ENCODE data around the gene C2orf42. TPM values are rescaled to one million over a fixed set of nuclear protein-coding genes. Genes with fewer than 3 reads are reported as not detected.
"Not testable (repeated sequence)": the region's sequence is repeated elsewhere in the genome, so short reads cannot be mapped to it uniquely, and the experiment has no call there.

Gene C2orf42
- total RNA-seq (2014; rRNA removed; shearing (Covaris generic)) = 10.5 and 12.5 TPM in 2 replicates

- peak; percentile 95 for DNase-seq (ENCODE audit: low read depth)
Observed at GRCh38 chr2:70190418-70191243, at the start of gene C2orf42. Gene C2orf42, minus strand, starts transcription at chr2:70191019. Its CDS starts 9,034 bp downstream, at chr2:70181985.

GRCh38 chr2:70240599-70240998 is 49.8 kb upstream of the C2orf42 start:
- DNase-seq (ENCODE audit: low read depth) = no peak

GRCh38 chr2:70233926-70234325 is 43.1 kb upstream of the C2orf42 start:
- no peak for DNase-seq (ENCODE audit: low read depth)

- no peak for DNase-seq (ENCODE audit: low read depth)
Observed at GRCh38 chr2:70226781-70227180, 36.0 kb upstream of the C2orf42 start.

GRCh38 chr2:70223305-70223704 is 32.5 kb upstream of the C2orf42 start:
- peak; percentile 44 for DNase-seq (ENCODE audit: low read depth)

- DNase-seq (ENCODE audit: low read depth) = no peak
Observed at GRCh38 chr2:70214953-70215549, 24.2 kb upstream of the C2orf42 start.

- DNase-seq (ENCODE audit: low read depth) = no peak
Observed at GRCh38 chr2:70214365-70214764, 23.5 kb upstream of the C2orf42 start.

GRCh38 chr2:70212298-70212932 is 21.6 kb upstream of the C2orf42 start:
- no peak for DNase-seq (ENCODE audit: low read depth)

GRCh38 chr2:70211595-70211994 is 20.8 kb upstream of the C2orf42 start:
- no peak for DNase-seq (ENCODE audit: low read depth)

GRCh38 chr2:70204452-70204851 is 13.6 kb upstream of the C2orf42 start:
- DNase-seq (ENCODE audit: low read depth) = no peak

GRCh38 chr2:70203086-70203485 is 12.3 kb upstream of the C2orf42 start:
- DNase-seq (ENCODE audit: low read depth) = no peak

- no peak for DNase-seq (ENCODE audit: low read depth)
Observed at GRCh38 chr2:70202236-70202806, 11.5 kb upstream of the C2orf42 start.

GRCh38 chr2:70201831-70202230 is 11.0 kb upstream of the C2orf42 start:
- DNase-seq (ENCODE audit: low read depth) = no peak

- no peak for DNase-seq (ENCODE audit: low read depth)
Observed at GRCh38 chr2:70201225-70201768, 10.5 kb upstream of the C2orf42 start.

- DNase-seq (ENCODE audit: low read depth) = no peak
Observed at GRCh38 chr2:70199320-70199864, 8.6 kb upstream of the C2orf42 start.

- DNase-seq (ENCODE audit: low read depth) = no peak
Observed at GRCh38 chr2:70192516-70192915, 1.7 kb upstream of the C2orf42 start.

- no peak for DNase-seq (ENCODE audit: low read depth)
Observed at GRCh38 chr2:70191244-70191735, 471 bp upstream of the C2orf42 start.

GRCh38 chr2:70188460-70188859 is 2.4 kb downstream of the C2orf42 start:
- DNase-seq (ENCODE audit: low read depth) = no peak

GRCh38 chr2:70187170-70187569 is 3.6 kb downstream of the C2orf42 start:
- not testable (repeated sequence) for DNase-seq (ENCODE audit: low read depth)

- DNase-seq (ENCODE audit: low read depth) = no peak
Observed at GRCh38 chr2:70182689-70183088, 8.1 kb downstream of the C2orf42 start.

GRCh38 chr2:70181363-70181956 is 9.4 kb downstream of the C2orf42 start:
- DNase-seq (ENCODE audit: low read depth) = no peak

Data from M059J (cell line).